Fibroblast of mammary gland (primary cell): ENCODE measurements around the gene SH2D3C.

ENCODE experiments used
- DNase-seq: peaks from one replicate; pipeline ENCODE4 v3.0.0-alpha.2; 2010; ENCODE audit warnings: low read depth
- H3K4me3 ChIP-seq: 2 replicates; pipeline ENCODE4 v1.5.1; 2011; ENCODE audit warnings: low read depth, mild to moderate bottlenecking, low read length, moderate library complexity; ENCODE audit not compliant: control insufficient read depth
- TF ChIP-seq, protein P1 (sequence below): conservative IDR thresholded peaks from 2 replicates; pipeline ENCODE4 v1.5.1; 2011; ENCODE audit warnings: low read depth, low read length, inconsistent platforms; ENCODE audit not compliant: control insufficient read depth, insufficient read depth

The SH2D3C gene, protein sequence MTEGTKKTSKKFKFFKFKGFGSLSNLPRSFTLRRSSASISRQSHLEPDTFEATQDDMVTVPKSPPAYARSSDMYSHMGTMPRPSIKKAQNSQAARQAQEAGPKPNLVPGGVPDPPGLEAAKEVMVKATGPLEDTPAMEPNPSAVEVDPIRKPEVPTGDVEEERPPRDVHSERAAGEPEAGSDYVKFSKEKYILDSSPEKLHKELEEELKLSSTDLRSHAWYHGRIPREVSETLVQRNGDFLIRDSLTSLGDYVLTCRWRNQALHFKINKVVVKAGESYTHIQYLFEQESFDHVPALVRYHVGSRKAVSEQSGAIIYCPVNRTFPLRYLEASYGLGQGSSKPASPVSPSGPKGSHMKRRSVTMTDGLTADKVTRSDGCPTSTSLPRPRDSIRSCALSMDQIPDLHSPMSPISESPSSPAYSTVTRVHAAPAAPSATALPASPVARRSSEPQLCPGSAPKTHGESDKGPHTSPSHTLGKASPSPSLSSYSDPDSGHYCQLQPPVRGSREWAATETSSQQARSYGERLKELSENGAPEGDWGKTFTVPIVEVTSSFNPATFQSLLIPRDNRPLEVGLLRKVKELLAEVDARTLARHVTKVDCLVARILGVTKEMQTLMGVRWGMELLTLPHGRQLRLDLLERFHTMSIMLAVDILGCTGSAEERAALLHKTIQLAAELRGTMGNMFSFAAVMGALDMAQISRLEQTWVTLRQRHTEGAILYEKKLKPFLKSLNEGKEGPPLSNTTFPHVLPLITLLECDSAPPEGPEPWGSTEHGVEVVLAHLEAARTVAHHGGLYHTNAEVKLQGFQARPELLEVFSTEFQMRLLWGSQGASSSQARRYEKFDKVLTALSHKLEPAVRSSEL

DNA sequence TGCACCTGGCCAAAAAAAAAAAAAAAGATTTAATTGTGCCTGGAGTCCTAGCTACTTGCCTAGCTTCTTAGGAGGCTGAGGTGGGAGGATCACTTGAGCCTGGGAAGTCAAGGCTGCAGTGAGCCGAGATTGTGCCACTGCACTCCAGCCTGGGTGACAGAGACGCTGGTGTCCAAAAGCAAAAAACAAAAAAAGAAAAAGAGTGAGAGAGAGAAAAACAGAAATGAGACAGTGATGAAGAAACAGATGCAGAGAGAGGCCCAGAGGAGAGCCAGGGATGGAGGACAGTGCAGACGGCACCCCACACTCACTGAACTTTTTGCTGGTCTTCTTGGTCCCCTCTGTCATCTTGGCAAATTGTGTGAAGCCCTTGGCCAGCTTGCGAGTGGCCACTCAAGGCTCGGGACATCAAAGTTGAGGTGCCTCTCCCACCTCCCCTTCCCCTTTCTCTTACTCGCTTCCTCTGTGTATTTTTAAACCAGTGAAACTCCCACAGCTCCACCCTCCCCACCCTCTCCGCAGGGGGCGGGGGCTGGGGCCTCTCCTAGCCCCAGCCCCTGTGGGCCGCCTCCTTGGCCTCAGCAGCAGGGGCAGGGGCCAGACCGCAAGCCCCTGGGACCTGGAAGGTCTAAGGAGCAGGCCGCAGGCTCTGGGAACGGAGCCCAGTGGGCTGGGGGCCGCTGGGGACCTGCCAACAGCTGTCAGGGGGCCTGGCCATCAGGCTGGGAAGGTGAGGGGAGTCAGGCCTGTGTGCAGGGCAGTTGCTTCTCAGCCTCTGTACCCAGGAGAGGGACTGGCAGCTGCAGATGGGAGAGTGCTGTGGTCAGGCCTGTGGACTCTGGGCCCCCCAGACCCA lies at the start of gene SH2D3C:
Gene SH2D3C, minus strand, starts transcription at position 387 of the 856 bp plus-strand sequence. Its CDS starts 39 bp downstream, at position 348.
- peak; percentile 19 for DNase-seq
- TF ChIP-seq, protein P1, sequence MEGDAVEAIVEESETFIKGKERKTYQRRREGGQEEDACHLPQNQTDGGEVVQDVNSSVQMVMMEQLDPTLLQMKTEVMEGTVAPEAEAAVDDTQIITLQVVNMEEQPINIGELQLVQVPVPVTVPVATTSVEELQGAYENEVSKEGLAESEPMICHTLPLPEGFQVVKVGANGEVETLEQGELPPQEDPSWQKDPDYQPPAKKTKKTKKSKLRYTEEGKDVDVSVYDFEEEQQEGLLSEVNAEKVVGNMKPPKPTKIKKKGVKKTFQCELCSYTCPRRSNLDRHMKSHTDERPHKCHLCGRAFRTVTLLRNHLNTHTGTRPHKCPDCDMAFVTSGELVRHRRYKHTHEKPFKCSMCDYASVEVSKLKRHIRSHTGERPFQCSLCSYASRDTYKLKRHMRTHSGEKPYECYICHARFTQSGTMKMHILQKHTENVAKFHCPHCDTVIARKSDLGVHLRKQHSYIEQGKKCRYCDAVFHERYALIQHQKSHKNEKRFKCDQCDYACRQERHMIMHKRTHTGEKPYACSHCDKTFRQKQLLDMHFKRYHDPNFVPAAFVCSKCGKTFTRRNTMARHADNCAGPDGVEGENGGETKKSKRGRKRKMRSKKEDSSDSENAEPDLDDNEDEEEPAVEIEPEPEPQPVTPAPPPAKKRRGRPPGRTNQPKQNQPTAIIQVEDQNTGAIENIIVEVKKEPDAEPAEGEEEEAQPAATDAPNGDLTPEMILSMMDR: no peak
- H3K4me3 ChIP-seq: no peak within 1 kb of the TSS

DNA sequence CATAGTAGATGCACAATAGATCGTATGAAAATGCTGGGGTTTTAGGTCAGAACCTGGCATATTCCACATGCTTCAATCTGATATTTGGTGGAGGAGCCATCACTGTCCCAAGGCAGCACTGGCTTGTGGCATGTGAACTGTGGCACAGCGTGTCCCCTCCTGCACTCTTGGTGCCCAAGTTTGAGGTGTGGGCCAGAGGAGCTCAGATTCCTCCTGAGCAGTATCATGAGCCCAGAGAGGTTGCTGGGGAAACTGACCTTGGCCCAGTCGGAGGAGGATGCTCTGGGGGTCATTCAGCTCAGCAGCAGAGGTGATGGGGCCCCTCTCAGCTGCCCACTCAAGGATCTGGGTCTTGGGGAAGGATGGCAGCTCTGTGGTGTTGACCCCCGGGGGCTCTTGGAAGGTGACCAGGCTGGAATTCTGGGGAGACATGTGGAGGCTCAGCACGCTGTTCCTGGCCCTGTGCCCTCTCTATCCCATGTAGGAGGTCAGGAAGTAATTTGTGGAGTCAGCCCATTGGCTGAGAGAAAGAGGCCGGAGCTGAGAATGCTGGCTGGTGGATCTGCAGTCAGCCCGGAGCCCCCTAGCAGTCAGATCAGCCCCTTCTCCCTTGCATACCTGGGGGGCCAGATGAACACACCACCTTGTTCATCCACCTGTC lies 47.9 kb upstream of the SH2D3C start:
- no peak for DNase-seq
- TF ChIP-seq, protein P1: no peak
- H3K4me3 ChIP-seq: no peak overlapping the region

DNA sequence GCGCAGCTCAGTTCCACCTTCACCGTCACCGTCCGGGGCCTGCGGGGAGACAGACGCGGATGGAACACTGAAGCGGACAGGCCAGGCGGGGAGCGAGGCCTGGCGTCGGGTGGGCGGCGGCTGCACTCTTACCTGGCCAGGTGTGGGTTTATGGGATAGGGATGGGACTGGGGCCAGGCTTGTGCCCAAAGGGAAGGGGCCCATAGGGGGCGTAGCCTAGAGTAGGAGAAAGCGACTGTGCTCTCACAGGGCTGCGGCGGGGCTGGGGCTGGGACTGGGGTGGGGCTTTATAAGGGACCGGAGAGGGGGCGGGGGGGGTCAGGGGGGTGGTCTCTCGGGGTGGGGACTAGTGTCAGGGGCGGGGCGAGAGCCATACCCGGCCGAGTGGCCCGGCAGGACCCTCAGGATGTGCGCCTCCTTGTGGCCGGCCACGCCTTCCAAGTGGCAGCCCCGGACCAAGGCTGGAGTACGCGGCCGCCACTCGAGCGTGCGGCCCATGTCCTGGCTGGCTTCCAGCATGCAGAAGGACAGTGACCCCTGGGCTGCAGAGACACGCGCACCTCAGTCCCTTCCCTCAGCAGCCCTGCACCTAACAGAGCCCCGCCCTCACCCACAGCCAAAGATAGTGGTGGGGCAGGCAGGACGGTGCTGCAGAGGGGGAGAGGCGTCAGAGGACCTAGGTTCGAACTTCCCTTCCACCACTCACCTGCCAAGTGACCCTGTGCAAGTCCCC lies 47.0 kb upstream of the SH2D3C start:
- TF ChIP-seq, protein P1: no peak
- H3K4me3 ChIP-seq: no peak overlapping the region
- DNase-seq: no peak

DNA sequence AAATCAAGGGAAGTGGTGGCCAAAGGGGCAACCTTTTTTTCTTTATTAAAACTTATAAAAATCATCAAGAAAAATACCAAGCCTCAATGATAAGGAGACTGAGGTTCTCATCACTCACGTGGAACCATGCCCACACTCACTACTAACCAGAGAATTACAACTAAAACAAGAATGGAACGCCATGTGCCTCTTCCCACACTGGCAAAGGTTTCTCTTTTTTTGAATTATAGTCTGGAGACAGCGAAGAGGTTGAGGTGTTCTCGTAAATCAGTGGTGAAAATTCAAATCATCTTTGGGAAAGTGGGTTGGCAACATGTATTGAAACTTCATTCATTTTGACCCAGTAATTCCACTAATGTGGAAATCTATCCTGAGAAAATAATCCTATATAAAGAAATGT lies 43.6 kb upstream of the SH2D3C start:
- TF ChIP-seq, protein P1: no peak
- DNase-seq: no peak

DNA sequence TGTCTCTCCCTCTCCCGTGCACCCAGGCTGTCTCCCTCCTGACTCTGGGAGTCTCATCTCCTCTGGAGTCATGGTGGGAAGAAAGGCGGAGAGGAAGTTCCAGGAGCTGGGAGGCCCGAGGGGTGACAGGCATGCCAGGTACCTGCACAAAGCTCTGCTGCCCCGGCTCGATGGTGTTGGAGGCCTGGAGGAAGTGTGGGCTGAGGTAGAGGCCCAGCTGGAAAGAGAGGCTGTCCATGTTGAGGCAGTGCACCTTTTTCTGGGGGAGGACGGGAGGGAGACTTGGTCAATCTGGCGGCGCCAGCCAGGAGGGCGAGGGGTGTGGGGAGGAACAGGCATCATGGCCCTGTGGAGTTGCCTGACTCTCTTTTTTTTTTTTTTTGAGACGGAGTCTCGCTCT lies 40.1 kb upstream of the SH2D3C start:
- DNase-seq: no peak
- no peak overlapping the region for H3K4me3 ChIP-seq
- TF ChIP-seq, protein P1: no peak

More for the DNA sequence above, 43.6 kb upstream of the SH2D3C start:
- H3K4me3 ChIP-seq: no peak overlapping the region
